Glomerular endothelial cell (primary cell): Measurements from ENCODE around the gene ARF6. TPM values are rescaled to one million over a fixed set of nuclear protein-coding genes. Genes with fewer than 3 reads are reported as not detected.
"Not testable (repeated sequence)": the region's sequence is repeated elsewhere in the genome, so short reads cannot be mapped to it uniquely, and the experiment has no call there.

Experiments
- DNase-seq: peaks from one replicate; pipeline ENCODE4 v3.0.0-alpha.2; 2011; ENCODE audit warnings: low read depth, low spot score; ENCODE audit errors: extremely low read depth
- total RNA-seq: library from RNA; depleted of rRNA; stranded (reverse); fragments of >200 nt; gene quantifications from 2 replicates; pipeline ENCODE4 v1.2.3, GENCODE V29; 2015

ARF6 gene
- total RNA-seq, 1 donor from 2014 or later = 73.9 TPM

DNA sequence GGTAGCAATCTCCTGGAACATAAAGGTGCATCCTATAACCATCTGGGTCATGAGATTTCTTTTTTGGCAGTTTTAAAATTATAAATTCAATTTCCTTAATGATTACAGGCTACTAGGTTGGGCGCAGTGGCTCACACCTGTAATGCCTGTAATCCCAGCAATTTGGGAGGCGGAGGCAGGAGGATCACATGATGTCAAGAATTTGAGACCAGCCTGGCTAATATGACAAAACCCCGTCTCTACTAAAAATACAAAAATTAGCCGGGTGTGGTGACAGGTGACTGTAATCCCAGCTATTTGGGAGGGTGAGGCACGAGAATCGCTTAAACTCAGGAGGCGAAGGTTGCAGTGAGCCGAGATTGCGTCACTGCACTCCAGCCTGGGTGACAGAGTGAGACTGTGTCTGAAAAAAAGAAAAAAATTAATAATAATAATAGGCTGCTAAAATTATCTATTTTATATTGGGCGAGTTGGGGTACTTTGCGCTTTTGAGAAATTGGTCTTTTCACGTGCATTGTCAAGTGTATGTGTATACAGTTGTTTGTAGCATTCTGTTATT is 17.2 kb upstream of the ARF6 start:
- no peak for DNase-seq

DNA sequence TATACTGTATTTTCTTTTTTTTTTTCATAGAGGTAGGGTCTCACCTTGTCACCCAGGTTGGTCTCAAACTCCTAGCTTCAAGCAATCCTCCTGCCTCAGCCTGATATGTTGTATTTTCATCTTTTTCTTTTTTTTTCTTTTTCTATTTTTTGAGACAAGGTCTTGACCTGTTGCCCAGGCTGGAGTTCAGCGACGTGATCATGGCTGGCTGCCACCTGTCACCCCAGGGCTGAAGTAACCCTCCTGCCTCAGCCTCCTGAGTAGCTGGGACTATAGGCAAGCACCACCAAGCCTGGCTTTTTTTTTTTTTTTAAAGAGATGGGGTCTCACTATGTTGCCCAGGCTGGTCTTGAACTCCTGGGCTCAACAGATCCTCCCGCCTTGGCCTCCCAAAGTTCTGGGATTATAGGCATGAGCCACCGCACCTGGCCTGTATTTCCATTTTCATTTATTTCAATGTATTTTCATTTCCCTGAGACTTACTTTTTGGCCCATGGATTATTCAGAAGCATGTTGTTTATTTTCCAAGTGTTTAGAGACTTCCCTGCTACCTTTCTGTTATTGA is 16.2 kb upstream of the ARF6 start:
- no peak for DNase-seq

DNA sequence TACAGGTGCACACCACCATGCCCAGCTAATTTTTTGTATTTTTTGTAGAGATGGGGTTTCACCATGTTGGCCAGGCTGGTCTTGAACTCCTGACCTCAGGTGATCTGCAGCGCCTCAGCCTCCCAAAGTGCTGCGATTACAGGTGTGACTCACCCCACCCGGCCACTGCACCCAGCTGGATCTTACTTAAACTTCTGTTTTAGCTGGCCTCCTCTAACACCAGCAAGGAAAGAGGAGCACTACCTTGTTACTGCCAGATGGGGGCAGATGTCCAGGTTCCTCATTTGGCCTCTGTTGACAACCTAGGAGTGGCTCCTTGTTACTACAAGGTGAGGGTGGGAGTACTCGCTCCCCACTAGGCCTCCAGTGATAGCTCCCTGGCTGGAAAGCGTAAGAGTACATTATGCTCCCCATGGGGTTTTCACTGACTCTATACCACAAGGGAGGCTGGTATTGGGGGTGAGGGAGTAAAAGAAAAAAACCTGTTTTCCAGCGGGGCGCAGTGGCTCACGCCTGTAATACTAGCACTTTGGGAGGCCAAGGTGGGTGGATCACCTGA is 13.2 kb upstream of the ARF6 start:
- DNase-seq = no peak

DNA sequence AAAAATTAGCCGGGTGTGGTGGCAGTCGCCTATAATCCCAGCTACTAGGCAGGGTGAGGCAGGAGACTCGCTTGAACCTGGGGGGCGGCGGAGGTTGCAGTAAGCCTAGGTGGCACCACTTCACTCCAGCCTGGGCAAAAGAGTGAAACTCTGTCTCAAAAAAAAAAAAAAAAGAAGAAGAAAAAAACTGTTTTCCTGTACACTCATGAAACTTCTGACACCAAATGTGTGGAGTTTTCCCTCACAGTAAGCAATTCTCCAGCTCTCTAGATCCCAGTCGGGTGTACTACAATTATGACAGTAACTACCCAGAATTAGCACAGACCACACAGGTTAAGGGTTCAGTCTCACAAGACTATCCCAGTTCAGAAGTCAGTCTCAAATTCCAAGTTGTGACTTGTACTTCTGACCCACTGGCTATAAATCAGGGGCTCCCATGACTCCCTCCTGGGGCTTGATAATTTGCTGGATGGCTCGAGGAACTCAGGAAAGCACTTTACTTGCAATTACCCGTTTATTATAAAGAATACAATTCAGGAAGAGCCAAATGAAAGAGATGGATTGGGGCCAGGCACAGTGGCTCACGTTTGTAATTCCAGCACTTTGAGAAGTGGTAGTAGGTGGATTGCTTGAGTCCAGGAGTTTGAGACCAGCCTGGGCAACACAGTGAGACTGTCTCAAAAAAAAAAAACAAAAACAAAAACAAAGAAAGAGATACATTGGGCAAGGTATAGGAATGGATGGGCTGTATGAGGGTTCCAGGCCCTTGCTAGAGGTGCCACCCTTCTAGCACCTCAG is 12.4 kb upstream of the ARF6 start:
- no peak for DNase-seq

DNA sequence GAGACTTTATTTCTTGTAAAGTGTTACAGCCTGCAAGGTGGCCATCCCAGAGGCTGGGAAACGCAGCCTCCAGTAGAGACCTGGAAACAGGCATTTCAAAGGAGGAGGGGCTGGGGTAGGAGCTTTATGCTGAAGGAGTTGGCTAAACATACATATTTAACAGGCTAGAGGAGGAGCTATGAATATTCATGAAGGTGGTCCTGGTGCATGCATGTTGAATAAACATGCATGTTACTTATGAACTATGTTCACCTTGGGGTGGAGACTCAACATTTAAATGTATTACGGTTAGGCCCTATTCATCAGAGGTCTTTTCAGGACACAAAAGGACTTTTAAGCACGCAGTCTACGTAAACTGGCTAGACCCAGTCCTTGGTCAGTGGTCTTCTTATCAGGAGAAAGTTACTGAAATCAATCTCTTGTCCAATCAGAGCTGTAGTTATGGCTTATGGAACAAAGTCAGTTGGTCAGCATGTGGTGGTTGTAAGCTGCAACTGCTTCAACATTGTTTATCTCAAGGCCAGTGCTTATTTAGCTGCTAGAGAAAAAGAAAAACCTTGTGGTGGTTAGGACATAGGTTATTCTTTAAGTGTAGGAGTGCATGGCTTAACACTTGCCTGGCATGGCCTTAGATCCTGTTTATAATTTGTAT is 11.4 kb upstream of the ARF6 start:
- no peak for DNase-seq

DNA sequence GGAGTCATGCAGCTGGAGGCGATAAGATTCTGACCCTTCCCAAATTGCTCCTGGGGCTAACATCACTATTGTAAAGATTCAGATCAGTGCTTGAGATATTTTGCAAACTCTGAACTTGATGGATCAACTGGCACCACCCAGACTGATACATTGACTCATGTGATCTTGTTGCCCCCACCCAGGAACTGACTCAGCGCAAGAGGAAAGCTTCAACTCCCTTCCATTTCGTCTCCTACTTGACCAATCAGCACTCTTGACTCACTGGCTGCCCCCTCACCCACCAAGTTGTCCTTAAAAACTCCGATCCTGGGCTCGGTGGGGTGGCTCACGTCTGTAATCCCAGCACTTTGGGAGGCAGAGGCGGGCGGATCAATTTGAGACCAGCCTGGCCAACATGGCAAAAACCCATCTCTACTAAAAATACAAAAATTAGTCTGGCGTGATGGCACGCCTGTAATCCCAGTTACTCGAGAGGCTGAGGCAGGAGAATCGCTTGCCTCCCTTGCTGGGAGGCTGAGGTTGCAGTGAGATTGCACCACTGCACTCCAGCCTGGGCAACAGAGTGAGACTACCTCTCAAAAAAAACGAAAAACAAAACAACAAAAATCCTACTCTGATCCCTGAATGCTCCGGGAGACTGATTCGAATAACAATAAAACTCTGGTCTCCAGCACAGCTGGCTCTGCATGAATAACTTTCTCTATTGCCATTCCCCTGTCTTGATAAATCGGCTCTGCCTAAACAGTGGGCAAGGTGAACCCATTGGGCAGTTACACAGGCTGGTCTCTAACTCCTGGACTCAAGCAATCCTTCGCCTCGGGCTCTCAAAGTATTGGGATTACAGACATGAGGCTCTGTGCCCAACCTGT is 9.8 kb upstream of the ARF6 start:
- DNase-seq = no peak

DNA sequence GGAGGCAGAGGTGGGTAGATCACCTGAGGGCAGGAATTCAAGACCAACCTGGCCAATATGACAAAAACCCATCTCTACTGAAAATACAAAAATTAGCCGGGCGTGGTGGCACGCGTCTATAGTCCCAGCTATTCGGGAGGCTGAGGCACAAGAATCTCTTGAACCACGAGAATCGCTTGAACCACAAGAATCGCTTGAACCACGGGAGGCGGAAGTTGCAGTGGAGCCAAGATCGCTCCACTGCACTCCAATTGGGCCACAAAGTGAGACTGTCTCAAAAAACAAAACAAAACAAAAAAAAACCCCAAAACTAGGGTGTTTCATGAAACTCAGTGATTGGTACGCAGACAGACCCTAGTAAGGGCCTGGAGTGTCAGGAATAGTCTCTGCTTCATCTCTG is 6.4 kb upstream of the ARF6 start:
- DNase-seq = no peak

DNA sequence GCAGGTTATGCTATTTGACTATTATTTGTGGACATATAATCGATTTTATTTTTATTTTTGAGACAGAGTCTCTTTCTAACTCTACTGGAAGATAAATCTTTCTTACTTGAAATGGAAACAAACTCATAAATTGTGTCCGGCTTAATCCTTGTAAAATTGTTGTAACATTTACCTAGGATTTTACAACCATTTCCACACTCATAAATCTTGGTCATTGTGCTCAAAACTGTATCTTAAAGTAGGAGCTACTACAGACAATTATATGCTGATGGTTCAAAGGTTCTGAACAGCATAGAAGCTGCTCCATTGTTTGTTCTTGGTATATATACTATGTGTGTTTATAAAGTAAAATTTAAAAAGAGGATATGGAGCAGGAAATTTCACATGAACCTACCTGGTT is 4.6 kb upstream of the ARF6 start:
- no peak for DNase-seq

DNA sequence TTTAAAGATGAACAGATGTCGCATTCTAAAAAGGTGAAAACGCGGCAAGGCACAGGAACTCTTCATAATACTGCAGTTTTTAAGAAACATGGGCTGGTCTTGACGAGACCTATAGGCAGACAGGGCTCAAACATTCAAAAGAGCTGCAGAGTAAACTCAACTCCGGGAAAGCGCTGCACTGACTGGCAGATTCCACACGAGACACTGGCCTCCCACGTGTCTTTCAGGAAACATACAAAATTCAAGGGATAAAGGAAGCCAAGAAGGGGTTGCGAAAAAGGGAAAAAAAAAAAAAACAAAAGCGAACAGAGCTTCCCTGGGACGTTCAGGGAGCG is 614 bp upstream of the ARF6 start:
- no peak for DNase-seq

DNA sequence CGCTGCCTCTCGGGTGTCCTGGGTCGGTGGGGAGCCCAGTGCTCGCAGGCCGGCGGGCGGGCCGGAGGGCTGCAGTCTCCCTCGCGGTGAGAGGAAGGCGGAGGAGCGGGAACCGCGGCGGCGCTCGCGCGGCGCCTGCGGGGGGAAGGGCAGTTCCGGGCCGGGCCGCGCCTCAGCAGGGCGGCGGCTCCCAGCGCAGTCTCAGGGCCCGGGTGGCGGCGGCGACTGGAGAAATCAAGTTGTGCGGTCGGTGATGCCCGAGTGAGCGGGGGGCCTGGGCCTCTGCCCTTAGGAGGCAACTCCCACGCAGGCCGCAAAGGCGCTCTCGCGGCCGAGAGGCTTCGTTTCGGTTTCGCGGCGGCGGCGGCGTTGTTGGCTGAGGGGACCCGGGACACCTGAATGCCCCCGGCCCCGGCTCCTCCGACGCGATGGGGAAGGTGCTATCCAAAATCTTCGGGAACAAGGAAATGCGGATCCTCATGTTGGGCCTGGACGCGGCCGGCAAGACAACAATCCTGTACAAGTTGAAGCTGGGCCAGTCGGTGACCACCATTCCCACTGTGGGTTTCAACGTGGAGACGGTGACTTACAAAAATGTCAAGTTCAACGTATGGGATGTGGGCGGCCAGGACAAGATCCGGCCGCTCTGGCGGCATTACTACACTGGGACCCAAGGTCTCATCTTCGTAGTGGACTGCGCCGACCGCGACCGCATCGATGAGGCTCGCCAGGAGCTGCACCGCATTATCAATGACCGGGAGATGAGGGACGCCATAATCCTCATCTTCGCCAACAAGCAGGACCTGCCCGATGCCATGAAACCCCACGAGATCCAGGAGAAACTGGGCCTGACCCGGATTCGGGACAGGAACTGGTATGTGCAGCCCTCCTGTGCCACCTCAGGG is 679 bp downstream of the ARF6 start:
- DNase-seq = no peak

DNA sequence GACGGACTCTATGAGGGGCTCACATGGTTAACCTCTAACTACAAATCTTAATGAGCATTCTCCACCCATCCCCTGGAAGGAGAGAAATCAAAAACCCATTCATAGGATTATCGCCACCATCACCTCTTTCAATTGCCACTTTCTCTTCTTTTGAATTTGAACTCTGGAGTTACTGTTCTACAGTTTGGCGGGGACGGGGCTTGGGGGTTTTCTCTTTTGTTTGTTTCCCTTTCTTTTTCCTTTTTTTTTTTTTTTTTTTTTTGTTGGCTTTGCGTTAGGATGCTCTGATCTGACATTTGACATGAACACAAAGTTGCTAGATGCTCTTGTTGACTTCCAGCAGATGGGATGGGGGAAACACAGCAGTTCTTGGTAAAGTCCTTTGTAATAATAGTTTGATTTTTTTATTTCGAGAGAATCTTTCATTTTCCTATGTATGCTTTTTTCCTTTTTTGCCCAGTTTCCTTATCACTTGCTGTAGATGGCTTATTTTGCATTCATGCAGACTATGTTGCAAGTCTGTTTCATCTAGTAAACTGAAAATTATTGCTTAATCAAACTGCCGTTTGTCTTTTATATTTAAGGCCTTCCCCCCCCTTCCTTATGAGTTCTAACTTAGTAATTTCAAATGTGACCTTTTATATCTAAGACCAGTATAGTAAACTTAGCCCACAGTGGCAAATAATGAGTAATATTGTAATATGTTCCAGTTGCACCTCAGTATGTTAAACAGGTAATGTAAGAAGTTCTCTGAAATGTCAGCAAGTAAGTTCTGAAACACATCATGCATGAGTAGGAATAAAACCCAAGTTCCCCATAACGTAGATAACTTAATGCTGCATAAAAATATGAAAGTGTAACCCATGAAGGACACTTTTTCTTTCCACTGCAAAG is 1.6 kb downstream of the ARF6 start:
- not testable (repeated sequence) for DNase-seq

DNA sequence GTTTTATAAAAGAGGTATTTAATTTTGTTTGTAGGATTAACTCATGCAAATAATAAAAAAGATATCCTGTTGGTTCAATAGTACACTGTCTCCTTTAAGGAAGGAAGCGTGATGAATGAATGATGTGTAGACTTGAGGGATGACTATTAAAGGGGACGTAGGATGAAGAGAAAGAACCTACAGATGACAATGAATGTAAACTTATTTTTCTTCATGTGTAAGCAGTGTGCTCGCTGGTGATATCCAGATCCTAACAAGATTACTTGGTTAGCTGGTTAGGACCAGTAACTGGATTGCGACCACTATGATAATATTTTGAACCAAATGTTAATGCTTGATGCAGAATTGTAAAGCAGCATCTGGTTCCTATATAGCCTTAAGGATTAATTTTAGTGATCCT is 2.6 kb downstream of the ARF6 start:
- no peak for DNase-seq

DNA sequence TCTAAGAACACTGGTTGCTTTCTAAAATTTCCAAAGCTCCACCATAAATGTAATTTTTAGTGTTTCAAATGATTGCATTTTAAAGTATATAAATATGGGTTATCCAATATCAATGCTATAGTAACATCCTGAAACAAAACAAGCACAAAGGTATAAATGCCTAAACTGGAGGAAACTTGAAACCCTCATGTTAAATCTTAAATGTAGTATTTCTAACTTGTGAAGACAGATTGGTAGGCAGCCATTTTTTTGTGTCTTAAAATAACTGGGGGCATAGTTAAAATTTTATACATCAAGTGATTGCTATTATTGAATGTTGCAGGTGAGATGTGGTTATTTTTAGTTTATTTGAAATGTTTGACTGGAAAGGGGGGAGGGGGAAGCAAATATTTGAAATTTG is 3.4 kb downstream of the ARF6 start:
- not testable (repeated sequence) for DNase-seq

DNA sequence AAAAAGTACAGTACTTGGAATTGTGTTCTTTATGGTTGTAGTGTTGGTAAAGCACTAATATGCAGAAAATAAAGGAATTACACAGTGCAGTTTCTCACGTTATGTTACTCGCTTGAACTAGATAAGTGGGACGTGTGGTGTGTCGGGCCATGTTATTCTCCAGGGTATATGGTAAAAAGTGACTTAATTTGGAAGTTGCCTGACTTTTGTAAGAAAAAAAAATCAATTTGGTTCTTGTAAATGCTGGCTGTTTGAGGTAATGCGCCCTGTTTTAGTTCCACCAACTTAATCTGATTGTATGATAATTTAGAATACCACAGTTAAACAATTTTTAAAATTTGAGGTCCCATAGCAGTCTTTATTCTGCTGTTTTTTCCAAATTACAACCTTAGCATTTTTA is 4.1 kb downstream of the ARF6 start:
- DNase-seq = no peak

DNA sequence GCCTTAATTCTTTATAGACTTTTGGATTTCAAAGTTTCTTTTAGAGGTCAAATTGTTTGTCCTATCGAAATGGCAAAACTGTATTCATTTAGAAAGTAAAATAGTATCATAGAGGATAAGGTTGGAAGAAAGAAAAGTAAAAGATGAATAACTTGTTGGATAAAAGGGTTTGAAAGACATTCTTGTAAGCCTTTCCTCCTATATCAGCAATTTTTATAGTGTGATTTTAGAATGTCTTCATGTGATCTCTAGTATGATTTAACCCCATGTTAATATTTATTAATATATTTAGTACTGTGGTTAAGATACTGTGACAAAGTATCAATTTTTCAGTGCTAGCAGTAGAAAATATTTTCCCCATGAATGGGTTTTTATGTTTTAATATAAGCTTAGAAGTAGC is 4.5 kb downstream of the ARF6 start:
- DNase-seq = no peak

DNA sequence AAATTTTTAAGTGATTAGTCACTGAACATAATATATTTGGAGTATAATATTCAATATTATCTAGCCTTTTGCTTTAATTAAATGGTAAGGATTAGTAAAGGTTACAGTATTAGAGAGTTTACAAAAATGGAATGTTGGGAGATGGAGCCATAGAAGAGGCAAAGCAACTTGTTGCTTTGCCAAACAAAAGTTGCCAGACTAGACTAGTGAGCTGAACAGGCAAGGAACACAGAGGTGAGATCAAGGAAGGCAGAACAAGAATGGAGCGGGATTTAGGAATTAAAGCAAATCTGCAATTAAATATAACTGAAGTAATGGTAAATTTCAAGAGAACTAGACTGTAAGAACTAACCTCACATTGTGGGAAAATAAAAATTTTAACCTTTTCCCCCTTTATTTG is 5.1 kb downstream of the ARF6 start:
- no peak for DNase-seq

DNA sequence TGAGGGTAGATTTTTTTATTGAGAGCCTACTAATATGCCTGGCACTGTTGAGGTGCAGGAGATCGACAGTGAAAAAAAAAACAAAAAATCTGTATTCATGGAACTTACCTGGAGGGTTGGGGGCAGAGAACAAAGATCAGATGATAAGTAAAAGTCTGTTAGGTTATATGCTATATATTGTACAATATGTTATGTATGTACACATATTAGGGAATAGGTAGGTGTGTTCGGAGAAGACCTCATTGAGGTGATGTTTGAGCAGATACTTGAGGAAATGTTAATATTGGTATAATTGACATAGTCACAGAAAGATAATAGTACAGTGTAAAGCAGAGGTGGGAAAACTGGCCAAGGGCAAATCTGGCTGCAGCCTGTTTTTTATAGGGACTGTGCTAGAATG is 5.6 kb downstream of the ARF6 start:
- DNase-seq = no peak

DNA sequence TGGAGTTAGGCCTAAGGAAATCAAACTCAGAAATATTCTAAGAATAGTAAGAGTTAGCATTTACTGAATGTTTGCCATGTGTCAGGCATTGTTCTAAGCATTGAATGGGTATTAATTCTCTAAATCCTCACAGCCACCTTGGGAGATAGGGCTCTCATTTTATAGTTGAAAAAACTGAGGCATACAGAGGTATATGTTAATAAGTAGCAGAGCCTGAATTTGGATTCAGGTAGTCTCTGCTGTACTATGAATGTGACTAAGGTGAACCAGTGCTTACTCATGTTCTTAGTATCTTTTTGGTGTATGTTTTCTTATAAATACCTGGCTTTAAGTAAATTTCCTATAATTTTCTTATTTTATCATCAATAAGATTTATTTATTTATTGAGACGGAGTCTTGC is 8.1 kb downstream of the ARF6 start:
- DNase-seq = no peak
